Subcutaneous adipose tissue (tissue), 4 donors: ENCODE results near the gene LRRC15. TPM values are rescaled to one million over a fixed set of nuclear protein-coding genes. Genes with fewer than 3 reads are reported as not detected.

Experiments used
- CTCF ChIP-seq: fragments of 450-650 bp; IDR thresholded peaks from one replicate; pipeline ENCODE4 v1.5.1; 2016; ENCODE audit warnings: low read depth, mild to moderate bottlenecking, control low read depth, antibody characterized with exemption, moderate library complexity
- total RNA-seq, 4 donors: library from RNA; depleted of rRNA; stranded (reverse); fragments of >200 nt; gene quantifications; one replicate each; pipeline ENCODE4 v1.1.0, GENCODE V29; 2016

LRRC15 gene
- total RNA-seq, 4 donors from 2014 or later, result under 0.01 to 0.22 TPM; not detected in 2

GRCh38 chr3:194306109-194306686 lies 63.3 kb downstream of the LRRC15 start:
- TF ChIP-seq CTCF, result no peak

- TF ChIP-seq CTCF, result no peak
These were observed 64.0 kb downstream of the LRRC15 start for GRCh38 chr3:194305356-194306108.

Other genes starting within 250 kb of the LRRC15 start
- 10 to 100 TPM; 12.1 to 29.3 (median 23.4) TPM for gene HES1, start 233.6 kb downstream of the LRRC15 start, total RNA-seq
- gene CPN2, start 18.4 kb downstream of the LRRC15 start, total RNA-seq, result under 1 TPM in 2 of 4 donors, not detected in 2; 0.38 to 0.44 TPM
- not detected for gene GP5, start 29.5 kb upstream of the LRRC15 start, total RNA-seq
- 100 to 1,000 TPM; 117 to 222 (median 170) TPM for gene ATP13A3, start 117.3 kb upstream of the LRRC15 start, total RNA-seq